PC-9 (cell line): Measurements from ENCODE around the gene TPP1.

Experiments
- EZH2 ChIP-seq: fragments of 200-600 bp; sonication (generic); IDR thresholded peaks from 2 replicates; pipeline ENCODE4 v1.8.0; 2017; ENCODE audit warnings: antibody characterized with exemption, low read depth
- TF ChIP-seq, protein P1 (sequence below): fragments of 200-600 bp; sonication (generic); conservative IDR thresholded peaks from 2 replicates; pipeline ENCODE4 v1.6.1; 2017; ENCODE audit warnings: mixed run types, antibody characterized with exemption, mild to moderate bottlenecking, moderate library complexity

DNA sequence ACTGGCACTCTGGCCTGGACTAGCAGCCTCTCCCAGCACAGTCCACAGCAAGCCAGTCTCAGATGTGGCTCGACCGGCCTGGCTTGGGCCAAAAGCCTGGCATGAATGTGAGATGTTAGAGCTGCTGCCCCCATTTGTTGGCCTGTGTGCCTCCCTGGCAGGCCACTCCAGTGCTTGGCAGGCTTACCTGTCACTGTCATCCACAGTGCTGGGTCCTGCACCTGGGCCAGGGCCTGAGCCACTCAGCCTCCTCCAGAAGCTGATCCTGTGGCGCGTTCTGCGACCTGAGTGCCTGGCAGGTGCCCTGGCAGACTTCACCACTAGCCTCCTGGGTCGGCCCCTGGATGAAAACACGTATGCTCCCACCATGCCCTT lies 51.9 kb downstream of the TPP1 start:
- TF ChIP-seq, protein P1, sequence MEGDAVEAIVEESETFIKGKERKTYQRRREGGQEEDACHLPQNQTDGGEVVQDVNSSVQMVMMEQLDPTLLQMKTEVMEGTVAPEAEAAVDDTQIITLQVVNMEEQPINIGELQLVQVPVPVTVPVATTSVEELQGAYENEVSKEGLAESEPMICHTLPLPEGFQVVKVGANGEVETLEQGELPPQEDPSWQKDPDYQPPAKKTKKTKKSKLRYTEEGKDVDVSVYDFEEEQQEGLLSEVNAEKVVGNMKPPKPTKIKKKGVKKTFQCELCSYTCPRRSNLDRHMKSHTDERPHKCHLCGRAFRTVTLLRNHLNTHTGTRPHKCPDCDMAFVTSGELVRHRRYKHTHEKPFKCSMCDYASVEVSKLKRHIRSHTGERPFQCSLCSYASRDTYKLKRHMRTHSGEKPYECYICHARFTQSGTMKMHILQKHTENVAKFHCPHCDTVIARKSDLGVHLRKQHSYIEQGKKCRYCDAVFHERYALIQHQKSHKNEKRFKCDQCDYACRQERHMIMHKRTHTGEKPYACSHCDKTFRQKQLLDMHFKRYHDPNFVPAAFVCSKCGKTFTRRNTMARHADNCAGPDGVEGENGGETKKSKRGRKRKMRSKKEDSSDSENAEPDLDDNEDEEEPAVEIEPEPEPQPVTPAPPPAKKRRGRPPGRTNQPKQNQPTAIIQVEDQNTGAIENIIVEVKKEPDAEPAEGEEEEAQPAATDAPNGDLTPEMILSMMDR: no peak
- no peak for TF ChIP-seq EZH2
